ENCODE measurements around the gene ATP6AP2. TPM values are rescaled to one million over a fixed set of nuclear protein-coding genes. Genes with fewer than 3 reads are reported as not detected.
A peak's percentile ranks its signal among the peaks of the same experiment; 100 is the strongest.

The ATP6AP2 gene
- total and polyA plus RNA-seq, 9 of the 15 experiments (the other 6 are each of a cell fraction or from before 2014, with no cell fraction given) = 23.3 to 131 (median 41.9) TPM

GRCh38 chrX:40539214-40540142 lies 41.3 kb upstream of the ATP6AP2 start (continued):
- TF ChIP-seq, protein P1, sequence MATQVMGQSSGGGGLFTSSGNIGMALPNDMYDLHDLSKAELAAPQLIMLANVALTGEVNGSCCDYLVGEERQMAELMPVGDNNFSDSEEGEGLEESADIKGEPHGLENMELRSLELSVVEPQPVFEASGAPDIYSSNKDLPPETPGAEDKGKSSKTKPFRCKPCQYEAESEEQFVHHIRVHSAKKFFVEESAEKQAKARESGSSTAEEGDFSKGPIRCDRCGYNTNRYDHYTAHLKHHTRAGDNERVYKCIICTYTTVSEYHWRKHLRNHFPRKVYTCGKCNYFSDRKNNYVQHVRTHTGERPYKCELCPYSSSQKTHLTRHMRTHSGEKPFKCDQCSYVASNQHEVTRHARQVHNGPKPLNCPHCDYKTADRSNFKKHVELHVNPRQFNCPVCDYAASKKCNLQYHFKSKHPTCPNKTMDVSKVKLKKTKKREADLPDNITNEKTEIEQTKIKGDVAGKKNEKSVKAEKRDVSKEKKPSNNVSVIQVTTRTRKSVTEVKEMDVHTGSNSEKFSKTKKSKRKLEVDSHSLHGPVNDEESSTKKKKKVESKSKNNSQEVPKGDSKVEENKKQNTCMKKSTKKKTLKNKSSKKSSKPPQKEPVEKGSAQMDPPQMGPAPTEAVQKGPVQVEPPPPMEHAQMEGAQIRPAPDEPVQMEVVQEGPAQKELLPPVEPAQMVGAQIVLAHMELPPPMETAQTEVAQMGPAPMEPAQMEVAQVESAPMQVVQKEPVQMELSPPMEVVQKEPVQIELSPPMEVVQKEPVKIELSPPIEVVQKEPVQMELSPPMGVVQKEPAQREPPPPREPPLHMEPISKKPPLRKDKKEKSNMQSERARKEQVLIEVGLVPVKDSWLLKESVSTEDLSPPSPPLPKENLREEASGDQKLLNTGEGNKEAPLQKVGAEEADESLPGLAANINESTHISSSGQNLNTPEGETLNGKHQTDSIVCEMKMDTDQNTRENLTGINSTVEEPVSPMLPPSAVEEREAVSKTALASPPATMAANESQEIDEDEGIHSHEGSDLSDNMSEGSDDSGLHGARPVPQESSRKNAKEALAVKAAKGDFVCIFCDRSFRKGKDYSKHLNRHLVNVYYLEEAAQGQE (IDR thresholded peaks at IDR 0.05; ENCODE audit: borderline replicate concordance) = peak; percentile 49; the same call in 1 of the 2 replicates
- TF ChIP-seq, protein P1 (CRISPR knock-in tag; IDR thresholded peaks at IDR 0.05; ENCODE audit: low read depth) = no peak
- TF ChIP-seq ZNF239 (CRISPR knock-in tag; IDR thresholded peaks at IDR 0.05) (no peak), C11orf30 (IDR thresholded peaks at IDR 0.05; ENCODE audit: low read depth) (no peak), ETS2 (tag; IDR thresholded peaks at IDR 0.05; ENCODE audit: borderline replicate concordance, poor library complexity, severe bottlenecking) (no peak), ZNF134 (CRISPR knock-in tag; conservative IDR thresholded peaks at IDR 0.05) (peak; percentile 83), ZNF785 (CRISPR knock-in tag; IDR thresholded peaks at IDR 0.05) (no peak), PREB (CRISPR knock-in tag; IDR thresholded peaks at IDR 0.05) (no peak), RCOR1 (IDR thresholded peaks at IDR 0.05; ENCODE audit: borderline replicate concordance in 1 of 2, low read depth in 2 of 2, low read length in 2 of 2) (peak in 1 of 2 experiments; percentile 24; a peak in 1 of 4 replicates), SMARCA4 (IDR thresholded peaks at IDR 0.05) (no peak), CHD1 (IDR thresholded peaks at IDR 0.05; ENCODE audit: low read length) (no peak)
